Mesendoderm (in vitro differentiated cells): Measurements from ENCODE around the gene PHETA1.

Source experiments
- DNase-seq: peaks from one replicate; pipeline ENCODE4 v3.0.0; 2013
- H2AK5ac ChIP-seq: 2 replicates; pipeline ENCODE4 v1.6.1; 2013; ENCODE audit warnings: low read length, inconsistent platforms
- H2BK120ac ChIP-seq: 2 replicates; pipeline ENCODE4 v1.6.1; 2013; ENCODE audit warnings: low read depth, mild to moderate bottlenecking, low read length, moderate library complexity, mixed read lengths
- H2BK15ac ChIP-seq: replicated peaks from 2 replicates; pipeline ENCODE4 v1.6.1; 2013; ENCODE audit warnings: low read depth, mild to moderate bottlenecking, moderate library complexity
- H2BK5ac ChIP-seq: 2 replicates; pipeline ENCODE4 v1.6.1; 2013; ENCODE audit warnings: low read length, inconsistent platforms
- H3K18ac ChIP-seq: 2 replicates; pipeline ENCODE4 v1.6.1; 2013; ENCODE audit warnings: mild to moderate bottlenecking, low read length, mixed read lengths
- H3K23ac ChIP-seq: one replicate; pipeline ENCODE4 v1.6.1; 2013; ENCODE audit warnings: low read length
- H3K27ac ChIP-seq: 2 replicates; pipeline ENCODE4 v1.5.1; 2013; ENCODE audit warnings: low read depth, mild to moderate bottlenecking, inconsistent platforms, low read length, moderate library complexity
- H3K27me3 ChIP-seq: 2 replicates; pipeline ENCODE4 v1.6.1; 2013; ENCODE audit warnings: low read length, control low read depth, mild to moderate bottlenecking, inconsistent platforms; ENCODE audit not compliant: insufficient read depth, poor library complexity
- H3K36me3 ChIP-seq: 2 replicates; pipeline ENCODE4 v1.6.1; 2013; ENCODE audit warnings: low read length, inconsistent platforms; ENCODE audit not compliant: control insufficient read depth, insufficient read depth
- H3K4ac ChIP-seq: one replicate; pipeline ENCODE4 v1.6.1; 2013; ENCODE audit warnings: low read depth, mild to moderate bottlenecking, low read length, moderate library complexity
- H3K4me1 ChIP-seq: 2 replicates; pipeline ENCODE4 v1.6.1; 2013; ENCODE audit warnings: low read depth, low read length, inconsistent platforms; ENCODE audit not compliant: control insufficient read depth
- H3K4me2 ChIP-seq: 2 replicates; pipeline ENCODE4 v1.6.1; 2013; ENCODE audit warnings: low read length
- H3K4me3 ChIP-seq: 2 replicates; pipeline ENCODE4 v1.5.1; 2013; ENCODE audit warnings: mild to moderate bottlenecking, low read length
- H3K56ac ChIP-seq: one replicate; pipeline ENCODE4 v1.6.1; 2013; ENCODE audit warnings: low read length
- H3K79me1 ChIP-seq: 2 replicates; pipeline ENCODE4 v1.6.1; 2013; ENCODE audit warnings: low read length, inconsistent platforms
- H3K79me2 ChIP-seq: 2 replicates; pipeline ENCODE4 v1.6.1; 2013; ENCODE audit warnings: mild to moderate bottlenecking, low read length; ENCODE audit not compliant: control insufficient read depth, insufficient read depth
- H3K9ac ChIP-seq: 2 replicates; pipeline ENCODE4 v1.6.1; 2013; ENCODE audit warnings: low read length, inconsistent platforms
- H4K5ac ChIP-seq: one replicate; pipeline ENCODE4 v1.6.1; 2013; ENCODE audit warnings: low read length
- H4K8ac ChIP-seq: one replicate; pipeline ENCODE4 v1.6.1; 2013; ENCODE audit warnings: low read depth, mild to moderate bottlenecking, control low read depth, low read length, moderate library complexity
- WGBS: extraction: QIAGEN DNeasy Blood & Tissue Kit; methylation state at CpG from one replicate; pipeline ENCODE4 v1.1.7; 2013; ENCODE audit warnings: low lambda C conversion rate, missing lambda C conversion rate; ENCODE audit not compliant: insufficient coverage; ENCODE audit errors: extremely low coverage; 5-methylcytosine and 5-hydroxymethylcytosine counted together

Gene PHETA1

GRCh38 chr12:111413442-111414086 is 44.7 kb upstream of the PHETA1 start:
- H4K8ac ChIP-seq: no peak overlapping the region
- H3K27me3 ChIP-seq: no peaks in the 10 kb centered on the region
- H3K18ac ChIP-seq: no peak overlapping the region
- H3K4me1 ChIP-seq: peaks cover 34% of the 10 kb centered on the region
- no CpG with 5 or more reads among the region's 12 CpGs for WGBS
- no peak overlapping the region for H2BK120ac ChIP-seq
- no peak overlapping the region for H3K4me2 ChIP-seq
- H3K56ac ChIP-seq: peak overlapping the region; percentile 57
- no peak overlapping the region for H3K27ac ChIP-seq
- H2AK5ac ChIP-seq: no peak overlapping the region
- H3K23ac ChIP-seq: no peak overlapping the region
- DNase-seq: no peak
- H2BK15ac ChIP-seq: no peak overlapping the region
- H4K5ac ChIP-seq: no peak overlapping the region
- no peak overlapping the region for H2BK5ac ChIP-seq
- no peak overlapping the region for H3K9ac ChIP-seq
- no peak overlapping the region for H3K4ac ChIP-seq
- H3K79me2 ChIP-seq: peaks cover 68% of the 10 kb centered on the region
- H3K36me3 ChIP-seq: peaks cover 1% of the 10 kb centered on the region
- H3K4me3 ChIP-seq: no peak overlapping the region
- peaks cover 29% of the 10 kb centered on the region for H3K79me1 ChIP-seq

GRCh38 chr12:111412830-111413441 is 44.0 kb upstream of the PHETA1 start:
- peaks cover 72% of the 10 kb centered on the region for H3K79me2 ChIP-seq
- H3K4me2 ChIP-seq: no peak overlapping the region
- no peak overlapping the region for H3K4me3 ChIP-seq
- peaks cover 34% of the 10 kb centered on the region for H3K4me1 ChIP-seq
- H3K18ac ChIP-seq: peak overlapping the region; percentile 34
- peaks cover 1% of the 10 kb centered on the region for H3K36me3 ChIP-seq
- no peak overlapping the region for H3K4ac ChIP-seq
- no peak overlapping the region for H3K23ac ChIP-seq
- no peak overlapping the region for H4K8ac ChIP-seq
- no peaks in the 10 kb centered on the region for H3K27me3 ChIP-seq
- H3K79me1 ChIP-seq: peaks cover 30% of the 10 kb centered on the region
- H2AK5ac ChIP-seq: peak overlapping the region; percentile 66
- no peak overlapping the region for H4K5ac ChIP-seq
- H3K56ac ChIP-seq: peak overlapping the region; percentile 57
- peak overlapping the region; percentile 45 for H3K9ac ChIP-seq
- DNase-seq: no peak
- peak overlapping the region; percentile 89 for H3K27ac ChIP-seq
- H2BK5ac ChIP-seq: peak overlapping the region; percentile 67
- no peak overlapping the region for H2BK120ac ChIP-seq
- WGBS: no CpG with 5 or more reads among the region's 6 CpGs
- no peak overlapping the region for H2BK15ac ChIP-seq

- H3K4me1 ChIP-seq: peaks cover 41% of the 10 kb centered on the region
- no peak overlapping the region for H3K4ac ChIP-seq
- H3K27ac ChIP-seq: peak overlapping the region; percentile 89
- no peak overlapping the region for H2BK15ac ChIP-seq
- no peak overlapping the region for H3K4me2 ChIP-seq
- H3K36me3 ChIP-seq: no peaks in the 10 kb centered on the region
- no peak overlapping the region for H4K5ac ChIP-seq
- H2BK5ac ChIP-seq: peak overlapping the region; percentile 88
- H4K8ac ChIP-seq: no peak overlapping the region
- H3K18ac ChIP-seq: peak overlapping the region; percentile 51
- H3K79me2 ChIP-seq: peaks cover 77% of the 10 kb centered on the region
- H3K4me3 ChIP-seq: no peak overlapping the region
- H3K56ac ChIP-seq: peak overlapping the region; percentile 46
- no CpG with 5 or more reads among the region's 15 CpGs for WGBS
- H3K9ac ChIP-seq: peak overlapping the region; percentile 45
- peak overlapping the region; percentile 16 for H2BK120ac ChIP-seq
- no peaks in the 10 kb centered on the region for H3K27me3 ChIP-seq
- H3K79me1 ChIP-seq: peaks cover 31% of the 10 kb centered on the region
- peak overlapping the region; percentile 66 for H2AK5ac ChIP-seq
- H3K23ac ChIP-seq: no peak overlapping the region
- DNase-seq: peak; percentile 83
Measured at GRCh38 chr12:111412007-111412829, 43.3 kb upstream of the PHETA1 start.

- Histone ChIP-seq H3K79me1 (peaks cover 32% of the 10 kb centered on the region), H2BK120ac (peak overlapping the region; percentile 16), H3K4ac (no peak overlapping the region), H2AK5ac (peak overlapping the region; percentile 57), H3K4me2 (no peak overlapping the region), H4K8ac (peak overlapping the region; percentile 17), H2BK15ac (no peak overlapping the region), H3K27me3 (no peaks in the 10 kb centered on the region), H3K79me2 (peaks cover 82% of the 10 kb centered on the region), H3K18ac (peak overlapping the region; percentile 51), H4K5ac (no peak overlapping the region), H3K36me3 (no peaks in the 10 kb centered on the region), H3K4me3 (no peak overlapping the region), H3K4me1 (peaks cover 41% of the 10 kb centered on the region), H3K56ac (peak overlapping the region; percentile 46), H2BK5ac (peak overlapping the region; percentile 88), H3K23ac (no peak overlapping the region), H3K27ac (peak overlapping the region; percentile 89), H3K9ac (peak overlapping the region; percentile 44)
- no peak for DNase-seq
- no CpG with 5 or more reads among the region's 8 CpGs for WGBS
Measured at GRCh38 chr12:111411185-111411764, 42.4 kb upstream of the PHETA1 start.

GRCh38 chr12:111410431-111411184 is 41.7 kb upstream of the PHETA1 start:
- Histone ChIP-seq H2BK15ac (no peak overlapping the region), H3K18ac (peak overlapping the region; percentile 60), H3K4ac (peak overlapping the region; percentile 84), H2BK5ac (peak overlapping the region; percentile 93), H3K4me2 (no peak overlapping the region), H3K27ac (peak overlapping the region; percentile 89), H3K27me3 (no peaks in the 10 kb centered on the region), H4K5ac (no peak overlapping the region), H2AK5ac (peak overlapping the region; percentile 78), H2BK120ac (no peak overlapping the region), H3K4me3 (no peak overlapping the region), H3K9ac (peak overlapping the region; percentile 41), H4K8ac (no peak overlapping the region), H3K4me1 (peaks cover 41% of the 10 kb centered on the region), H3K36me3 (no peaks in the 10 kb centered on the region), H3K23ac (peak overlapping the region; percentile 48), H3K79me1 (peaks cover 32% of the 10 kb centered on the region), H3K79me2 (peaks cover 81% of the 10 kb centered on the region), H3K56ac (peak overlapping the region; percentile 77)
- WGBS: no CpG with 5 or more reads among the region's 12 CpGs
- no peak for DNase-seq
